GM18909 (cell line): Measurements from ENCODE around the gene FLYWCH1.

Experiments
- ATAC-seq: cut with Tn5 transposase; IDR thresholded peaks from one replicate; pipeline ENCODE4 v1.9.1; 2021; ENCODE audit warnings: mild to moderate bottlenecking; ENCODE audit not compliant: unreplicated experiment, poor library complexity

FLYWCH1 gene, protein sequence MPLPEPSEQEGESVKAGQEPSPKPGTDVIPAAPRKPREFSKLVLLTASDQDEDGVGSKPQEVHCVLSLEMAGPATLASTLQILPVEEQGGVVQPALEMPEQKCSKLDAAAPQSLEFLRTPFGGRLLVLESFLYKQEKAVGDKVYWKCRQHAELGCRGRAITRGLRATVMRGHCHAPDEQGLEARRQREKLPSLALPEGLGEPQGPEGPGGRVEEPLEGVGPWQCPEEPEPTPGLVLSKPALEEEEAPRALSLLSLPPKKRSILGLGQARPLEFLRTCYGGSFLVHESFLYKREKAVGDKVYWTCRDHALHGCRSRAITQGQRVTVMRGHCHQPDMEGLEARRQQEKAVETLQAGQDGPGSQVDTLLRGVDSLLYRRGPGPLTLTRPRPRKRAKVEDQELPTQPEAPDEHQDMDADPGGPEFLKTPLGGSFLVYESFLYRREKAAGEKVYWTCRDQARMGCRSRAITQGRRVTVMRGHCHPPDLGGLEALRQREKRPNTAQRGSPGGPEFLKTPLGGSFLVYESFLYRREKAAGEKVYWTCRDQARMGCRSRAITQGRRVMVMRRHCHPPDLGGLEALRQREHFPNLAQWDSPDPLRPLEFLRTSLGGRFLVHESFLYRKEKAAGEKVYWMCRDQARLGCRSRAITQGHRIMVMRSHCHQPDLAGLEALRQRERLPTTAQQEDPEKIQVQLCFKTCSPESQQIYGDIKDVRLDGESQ

DNA sequence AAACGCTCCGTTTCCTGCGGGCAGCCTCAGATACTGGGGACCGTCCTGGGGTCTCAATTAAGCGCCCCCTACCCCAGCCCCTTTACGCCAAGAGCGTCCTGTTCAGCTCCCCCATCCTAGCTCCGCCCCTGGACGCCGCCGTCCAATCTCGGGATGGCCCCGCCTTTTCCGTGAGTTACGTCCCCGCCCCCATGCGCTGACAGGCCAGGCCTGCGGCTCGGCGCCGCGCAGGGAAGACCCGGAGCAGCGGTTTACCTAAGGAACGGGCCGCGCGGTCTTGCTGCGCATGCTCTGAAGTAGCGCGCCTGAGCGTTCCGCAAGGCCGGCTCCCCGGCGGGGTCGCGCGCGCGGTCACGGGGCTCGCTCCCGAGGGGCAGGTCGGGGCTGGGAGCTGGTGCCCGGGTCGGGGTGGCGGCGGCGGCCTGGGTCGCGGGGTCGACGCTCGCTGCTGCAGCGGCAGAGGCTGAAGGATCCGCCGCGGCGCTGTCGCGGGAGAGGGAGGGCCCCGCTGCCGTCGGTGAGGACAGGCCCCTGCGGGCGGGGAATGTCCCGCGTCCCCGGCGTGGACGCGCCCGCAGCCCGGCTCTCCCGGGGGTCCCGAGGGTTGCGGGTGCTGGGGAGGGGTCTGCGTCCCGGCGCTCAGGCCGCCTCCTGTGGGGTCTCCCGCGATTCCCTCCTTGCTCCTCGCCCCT lies at the start of gene FLYWCH1:
FLYWCH1 (plus strand) TSS at position 294 of the 692 bp plus-strand sequence. CDS start 17,755 bp downstream, outside the sequence.
- peak; percentile 93 for ATAC-seq

DNA sequence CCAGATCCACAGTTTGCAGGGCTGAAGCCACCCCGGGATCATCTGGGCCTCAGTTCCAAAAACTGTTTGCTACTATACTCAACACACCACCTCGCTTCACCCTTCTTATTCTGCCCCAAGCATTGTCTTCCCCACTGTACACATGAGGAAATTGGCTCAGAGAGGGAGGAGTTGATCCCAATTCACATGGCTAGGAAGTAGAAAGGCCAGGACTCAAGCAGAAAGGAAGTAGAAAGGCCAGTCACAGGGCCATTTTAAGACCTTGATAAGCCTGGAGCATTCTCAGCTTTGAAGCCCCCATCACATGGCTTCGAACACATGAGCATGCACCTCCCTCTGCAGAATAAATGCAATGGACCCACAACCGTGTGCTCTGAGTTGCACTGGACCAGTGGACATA lies 46.1 kb upstream of the FLYWCH1 start:
- no peak for ATAC-seq

DNA sequence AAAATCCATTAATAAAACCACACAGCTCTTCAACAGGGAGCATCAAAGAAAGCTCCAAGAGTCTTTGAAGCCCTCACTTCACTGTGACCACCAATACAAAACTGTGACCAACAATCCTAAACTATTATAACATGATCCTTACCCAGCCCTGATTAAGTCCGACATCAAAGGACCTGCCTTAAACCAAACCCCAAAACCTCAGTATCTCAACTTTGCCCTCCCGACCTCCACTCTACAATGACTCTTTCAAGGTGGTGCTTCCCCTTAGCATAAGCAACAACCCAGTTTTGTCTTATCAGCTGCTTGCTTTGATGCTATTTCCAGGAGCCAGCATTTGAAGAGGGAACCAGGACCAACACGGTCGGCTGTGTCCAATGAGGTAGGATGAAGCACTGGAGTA lies 45.3 kb upstream of the FLYWCH1 start:
- no peak for ATAC-seq

DNA sequence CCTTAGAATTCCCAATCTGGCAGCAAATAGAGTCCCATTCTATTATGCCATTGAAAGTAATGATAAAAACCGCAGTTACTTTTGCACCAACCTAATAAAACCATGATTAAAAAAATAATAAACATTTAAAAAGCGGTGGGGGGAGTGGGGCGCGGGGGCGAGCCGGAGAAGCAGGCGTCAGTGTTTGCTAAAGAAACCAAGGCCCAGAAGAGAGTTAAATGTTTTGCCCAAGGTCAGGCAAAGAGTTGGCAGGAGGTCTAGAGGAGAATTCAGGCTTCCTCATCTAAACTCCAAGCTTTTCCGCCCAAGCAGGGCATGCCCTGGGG lies 44.1 kb upstream of the FLYWCH1 start:
- ATAC-seq, result no peak

DNA sequence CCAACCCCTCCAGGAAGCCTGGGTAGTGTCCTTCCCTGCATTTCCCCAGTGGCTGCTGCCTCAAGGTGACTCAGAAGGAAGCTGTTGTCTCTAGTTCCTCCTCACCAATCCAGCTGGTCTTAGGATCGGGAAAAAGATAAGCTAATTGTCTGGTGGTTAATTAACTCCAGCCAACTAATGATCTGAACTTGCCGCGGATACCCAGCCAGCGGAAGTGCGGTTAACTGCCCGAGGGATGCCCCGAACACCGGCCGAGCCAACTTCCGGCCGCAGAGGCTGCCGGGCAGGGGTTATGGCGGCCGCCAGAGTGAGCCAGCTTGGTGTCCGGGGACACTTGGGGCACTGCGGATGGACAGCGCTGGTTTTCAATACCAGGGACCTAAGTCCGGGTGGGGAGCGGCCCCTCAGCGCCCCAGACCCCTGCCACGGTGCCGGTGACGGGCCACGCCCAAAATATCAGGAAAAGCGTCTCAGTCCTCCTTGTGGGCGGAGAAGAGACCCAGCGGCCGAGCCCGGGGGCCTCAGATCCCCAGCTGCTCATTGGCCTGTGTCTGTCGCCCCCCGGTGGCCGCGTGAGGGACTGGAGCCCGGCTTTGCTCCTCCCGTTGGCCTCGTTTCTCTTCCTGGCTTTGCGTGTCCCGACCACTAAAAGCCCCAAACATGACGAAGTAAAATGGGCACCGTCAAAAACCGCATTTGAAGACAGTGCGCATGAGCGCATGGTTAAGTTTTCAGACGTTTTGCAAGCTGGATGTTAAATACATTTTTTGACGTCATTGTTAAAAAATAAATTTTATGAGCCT lies 43.5 kb upstream of the FLYWCH1 start:
- ATAC-seq, result peak; percentile 92

DNA sequence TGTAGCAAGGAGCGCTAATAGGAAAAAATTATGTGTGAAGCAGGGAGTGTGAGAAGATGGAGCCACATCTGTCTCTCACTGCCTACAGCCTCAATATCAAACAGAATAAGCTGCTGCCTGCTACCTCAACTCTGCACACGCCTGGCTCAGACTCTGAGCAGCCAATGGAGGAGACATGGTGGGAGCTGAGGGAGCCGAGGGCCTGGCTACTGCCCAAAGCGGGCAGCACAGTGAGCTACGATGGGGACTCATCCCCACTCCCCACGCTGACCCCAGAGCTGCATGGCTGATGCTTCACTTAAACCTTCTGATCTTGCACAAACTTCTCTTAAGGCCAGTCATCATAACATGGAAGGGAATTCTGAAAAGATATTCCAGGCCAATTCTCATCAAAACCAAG lies 39.8 kb upstream of the FLYWCH1 start:
- ATAC-seq, result no peak

DNA sequence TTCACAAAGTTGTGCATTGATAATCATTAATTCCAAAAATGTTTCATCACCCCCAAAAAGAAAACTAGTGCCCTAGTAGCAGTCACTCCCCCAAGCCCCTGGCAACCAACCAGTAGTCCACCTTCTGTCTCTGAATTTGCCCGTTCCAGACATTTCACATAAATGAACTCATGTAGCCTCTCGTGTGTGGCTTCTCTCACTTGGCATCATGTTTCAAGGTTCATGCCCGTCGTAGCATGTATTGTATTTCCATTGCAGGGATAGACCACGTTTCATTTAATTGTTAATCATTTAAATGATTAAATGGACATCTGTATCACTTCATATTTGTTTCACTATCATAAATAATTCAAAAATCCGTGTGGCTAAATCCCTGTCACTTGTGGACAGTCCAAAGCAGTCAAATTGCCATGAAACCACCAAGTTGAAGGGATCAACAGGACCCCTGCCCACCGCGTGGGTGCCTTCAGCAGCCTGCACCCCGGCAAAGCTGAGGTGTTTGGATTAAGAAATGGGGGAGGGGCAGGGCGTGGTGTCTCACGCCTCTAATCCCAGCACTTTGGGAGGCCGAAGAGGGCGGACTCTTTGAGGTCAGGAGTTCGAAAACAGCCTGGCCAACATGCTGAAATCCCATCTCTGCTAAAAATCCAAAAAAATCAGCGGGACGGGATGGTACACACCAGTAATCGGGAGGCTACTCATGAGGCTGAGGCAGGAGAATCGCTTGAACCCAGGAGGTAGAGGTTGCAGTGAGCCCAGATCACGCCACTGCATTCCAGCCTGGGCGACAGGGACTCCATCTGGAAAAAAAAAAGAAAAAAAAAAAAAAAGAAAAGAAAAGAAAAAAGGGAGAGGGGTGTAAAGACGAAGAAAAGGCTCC lies 37.5 kb upstream of the FLYWCH1 start:
- no peak for ATAC-seq

DNA sequence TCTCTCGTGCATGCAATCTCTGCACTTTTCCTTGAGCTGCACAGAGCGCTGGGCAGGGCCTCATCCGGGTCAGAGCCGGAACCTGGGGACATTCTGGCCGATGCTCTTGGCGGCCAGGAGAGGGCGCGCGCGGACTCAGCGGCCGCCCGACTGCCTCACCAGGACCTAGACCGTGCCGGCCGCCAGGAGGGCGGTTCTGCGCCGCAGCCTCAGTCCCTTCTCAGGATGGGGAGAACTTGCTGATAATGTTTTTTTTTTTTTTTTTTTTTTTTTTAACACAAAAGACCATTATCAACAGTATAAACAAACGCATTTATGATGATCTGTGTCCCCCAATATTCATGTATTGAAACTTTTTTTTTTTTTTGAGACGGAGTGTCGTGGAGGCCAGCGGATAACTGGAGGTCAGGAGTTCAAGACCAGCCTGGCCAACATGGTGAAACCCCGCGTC lies 36.8 kb upstream of the FLYWCH1 start:
- ATAC-seq, result no peak

DNA sequence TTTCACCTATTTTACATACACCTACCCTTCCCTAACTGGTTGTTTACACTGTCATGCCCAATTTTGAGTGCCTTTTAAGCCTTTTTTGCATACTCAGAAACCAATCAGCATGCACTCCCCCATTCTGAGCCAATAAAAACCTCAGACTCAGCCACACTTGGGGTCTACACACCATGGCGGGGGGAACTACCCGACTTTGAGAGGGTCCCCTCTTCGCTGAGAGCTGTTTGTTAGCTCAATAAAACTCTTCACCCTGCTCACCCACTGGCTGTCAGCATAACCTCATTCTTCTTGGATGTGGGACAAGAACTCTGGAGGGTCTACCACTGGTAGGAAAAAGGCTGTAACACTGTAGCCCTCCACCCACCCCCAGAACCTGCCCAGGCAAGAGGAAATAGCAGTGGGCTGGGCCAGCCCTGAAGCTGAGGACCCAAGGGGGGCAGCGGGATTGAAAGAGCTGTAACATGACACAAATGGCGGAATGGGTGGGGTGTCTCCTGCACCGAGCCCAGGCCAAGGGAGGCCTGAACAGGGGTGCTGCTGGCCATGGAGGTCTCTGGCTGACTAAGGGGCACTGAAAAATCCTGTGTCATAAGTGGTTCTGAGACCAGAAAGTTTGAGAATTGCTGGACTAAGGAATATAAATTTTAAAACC lies 31.8 kb upstream of the FLYWCH1 start:
- no peak for ATAC-seq

DNA sequence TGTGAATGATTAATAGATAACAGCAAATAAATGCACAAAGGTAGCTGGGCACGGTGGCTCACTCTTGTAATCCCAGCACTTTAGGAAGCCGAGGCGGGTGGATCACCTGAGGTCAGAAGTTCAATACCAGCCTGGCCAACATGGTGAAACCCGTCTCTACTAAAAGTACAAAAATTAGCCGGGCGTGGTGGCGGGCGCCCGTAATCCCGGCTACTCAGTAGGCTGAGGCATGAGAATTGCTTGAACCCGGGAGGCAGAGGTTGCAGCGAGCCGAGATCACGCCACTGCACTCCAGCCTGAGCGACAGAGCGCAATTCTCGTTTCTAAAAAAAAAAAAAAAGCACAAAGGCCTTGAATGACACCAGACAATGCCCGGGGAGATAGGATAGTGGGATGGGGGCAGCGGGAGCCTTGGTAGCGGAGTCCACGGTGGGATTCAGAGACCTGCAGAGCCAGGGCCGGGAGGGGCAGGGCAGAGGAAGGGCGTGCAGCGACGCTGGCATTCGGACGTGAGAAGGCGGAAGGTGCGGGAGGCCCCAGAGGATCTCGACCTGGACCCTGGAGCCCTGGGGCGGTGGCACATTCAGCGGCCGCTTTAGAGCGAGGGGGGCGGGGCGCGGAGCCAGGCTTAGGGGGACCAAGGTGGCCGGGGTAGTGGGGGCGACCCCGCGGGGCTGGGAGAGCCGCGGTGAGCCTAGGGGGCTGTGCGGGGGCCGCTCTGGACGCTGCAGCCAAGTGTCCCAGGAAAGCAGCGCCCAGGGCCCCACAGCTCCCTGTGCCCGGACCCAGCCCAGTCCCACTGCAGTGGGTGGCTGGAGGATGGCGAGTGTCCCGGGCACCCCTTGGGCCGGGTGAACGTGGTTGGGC lies 29.7 kb upstream of the FLYWCH1 start:
- ATAC-seq, result peak; percentile 5

DNA sequence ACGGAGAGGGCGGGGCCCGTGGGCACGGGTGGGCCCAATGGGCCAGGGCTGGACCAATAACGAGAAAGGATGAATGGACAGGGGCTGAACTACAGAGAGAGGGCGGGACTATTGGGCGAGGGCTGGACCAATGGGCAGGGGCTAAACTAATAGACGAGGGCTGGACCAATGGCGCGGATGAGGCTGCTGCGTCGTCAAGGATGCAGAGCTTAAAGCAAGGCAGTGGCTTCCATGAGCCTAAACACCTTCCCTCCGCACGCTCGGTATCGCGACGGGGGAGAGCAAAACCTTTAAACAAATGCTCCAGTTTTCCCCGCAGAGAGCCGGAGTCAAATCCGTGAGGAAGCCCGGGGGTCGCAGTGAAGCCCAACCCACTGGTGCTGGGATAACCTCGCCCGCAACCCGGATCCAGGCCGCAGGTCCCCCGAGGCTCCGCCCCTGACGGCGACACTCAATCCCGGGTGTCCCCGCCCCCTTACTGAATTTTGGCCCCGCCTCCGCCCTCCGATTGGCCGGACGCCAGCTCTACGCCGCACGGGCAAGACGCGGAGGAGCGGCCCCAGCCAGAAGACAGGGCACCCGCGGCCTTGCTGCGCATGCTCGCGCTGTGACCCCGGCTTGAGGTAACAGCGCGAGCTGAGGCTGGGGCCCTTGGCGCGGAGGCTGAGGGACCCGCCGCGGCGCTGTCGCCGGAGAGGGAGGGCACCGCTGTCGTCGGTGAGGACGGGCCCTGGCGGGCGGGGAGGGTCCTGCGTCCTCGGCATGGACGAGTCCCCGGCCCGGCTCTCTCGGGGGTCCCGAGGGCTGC lies 28.9 kb upstream of the FLYWCH1 start, which contains the start of gene FLYWCH2:
FLYWCH2 (plus strand) TSS at position 566 of the 808 bp plus-strand sequence. CDS start 13,235 bp downstream, outside the sequence.
- peak; percentile 91 for ATAC-seq

DNA sequence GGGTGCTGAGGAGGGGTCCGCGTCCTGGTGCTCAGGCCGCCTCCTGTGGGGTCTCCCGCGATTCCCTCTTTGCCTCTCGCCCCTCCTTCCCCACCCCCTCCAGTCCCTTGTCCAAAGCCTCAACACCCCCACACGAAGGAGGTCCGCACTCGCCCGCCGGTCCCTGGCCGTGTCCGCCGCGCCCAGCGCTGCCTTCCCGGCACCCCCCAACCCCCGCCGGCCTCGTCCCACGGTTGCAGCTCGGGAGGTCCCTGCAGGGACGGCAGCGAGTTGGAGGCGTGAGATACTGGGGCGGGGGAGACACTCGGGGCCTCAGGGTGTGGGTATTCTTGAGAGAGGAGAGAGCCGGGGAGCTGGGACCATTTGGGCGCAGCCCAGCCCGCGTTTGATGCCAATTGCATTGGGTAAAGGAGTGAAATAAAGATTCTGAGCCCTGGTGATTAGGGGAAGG lies 28.2 kb upstream of the FLYWCH1 start:
- no peak for ATAC-seq

DNA sequence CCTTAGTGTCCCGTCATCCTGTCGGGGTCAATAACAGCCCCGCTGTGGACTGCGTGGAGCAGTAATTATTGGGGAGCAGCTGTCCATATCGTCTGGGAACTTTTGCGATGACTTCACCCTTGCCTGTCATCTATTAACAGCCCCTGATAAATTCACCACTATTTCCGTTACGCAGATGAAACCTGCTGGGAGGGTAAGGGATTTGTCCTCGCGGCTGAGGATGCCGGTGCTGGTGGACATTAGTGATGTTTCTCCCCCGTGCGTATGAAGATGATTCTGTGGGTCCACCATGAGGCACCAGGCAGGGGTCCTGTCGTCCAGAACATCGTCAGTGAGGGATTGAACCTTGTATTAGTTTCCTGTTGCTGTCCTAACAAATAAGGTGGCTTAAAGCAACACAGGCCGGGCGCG lies 27.7 kb upstream of the FLYWCH1 start:
- no peak for ATAC-seq

DNA sequence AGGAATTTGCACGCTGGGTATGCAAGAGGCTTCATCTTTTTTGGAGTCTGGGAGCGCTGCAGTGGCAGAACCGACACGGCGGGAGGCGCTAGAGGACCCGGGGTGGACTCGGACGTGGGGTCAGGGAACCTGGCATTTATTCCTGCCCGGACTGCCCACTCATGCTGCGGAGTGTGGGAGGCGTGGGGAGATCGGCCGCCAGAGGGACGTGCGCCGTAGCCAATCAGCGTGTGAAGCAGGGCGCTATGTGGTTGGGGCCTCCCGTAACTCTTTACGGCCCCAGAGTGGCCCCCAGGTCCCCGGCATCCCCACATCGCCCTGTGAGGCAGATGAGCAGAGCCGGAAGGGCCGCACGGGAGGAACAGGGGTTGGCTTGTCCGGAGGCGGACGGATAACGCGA lies 17.5 kb upstream of the FLYWCH1 start:
- no peak for ATAC-seq

DNA sequence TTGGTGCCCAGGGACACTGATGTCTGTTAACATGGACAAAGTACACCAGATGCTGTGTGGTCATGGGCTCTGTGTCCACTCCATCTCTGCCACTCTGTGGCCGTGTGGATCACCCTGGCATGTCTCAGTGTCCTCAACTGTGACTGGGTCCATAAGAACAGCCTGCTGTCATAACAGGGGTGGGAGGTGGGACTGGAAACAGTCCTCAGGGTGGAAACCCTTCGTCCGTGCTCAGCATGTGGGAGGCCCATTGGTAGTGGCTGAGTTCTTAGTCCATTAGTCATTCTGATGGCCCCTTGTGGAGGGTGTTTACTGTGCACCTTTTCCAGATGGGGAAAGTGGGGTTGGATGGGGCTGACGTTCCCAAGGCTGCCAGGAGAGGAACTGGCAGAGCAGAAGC lies 15.9 kb upstream of the FLYWCH1 start:
- no peak for ATAC-seq

DNA sequence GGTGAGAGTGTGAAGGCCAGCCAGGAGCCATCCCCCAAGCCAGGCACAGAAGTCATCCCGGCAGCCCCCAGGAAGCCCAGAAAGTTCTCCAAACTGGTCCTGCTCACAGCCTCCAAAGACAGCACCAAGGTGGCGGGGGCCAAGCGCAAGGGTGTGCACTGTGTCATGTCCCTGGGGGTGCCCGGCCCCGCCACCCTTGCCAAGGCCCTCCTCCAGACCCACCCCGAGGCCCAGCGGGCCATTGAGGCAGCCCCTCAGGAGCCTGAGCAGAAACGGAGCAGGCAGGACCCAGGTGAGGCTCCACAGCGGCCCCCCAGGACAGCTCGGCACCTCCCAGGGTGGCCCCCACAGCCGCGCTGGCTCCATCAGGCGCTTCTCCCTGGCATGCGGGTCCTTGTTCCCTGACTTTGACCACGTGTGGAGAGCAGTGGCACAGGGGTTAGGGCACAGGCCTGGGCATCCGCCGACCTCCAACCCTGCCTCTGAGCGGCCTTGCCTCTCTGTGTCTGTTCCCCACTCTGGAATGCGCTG lies 15.2 kb upstream of the FLYWCH1 start:
- ATAC-seq, result no peak

DNA sequence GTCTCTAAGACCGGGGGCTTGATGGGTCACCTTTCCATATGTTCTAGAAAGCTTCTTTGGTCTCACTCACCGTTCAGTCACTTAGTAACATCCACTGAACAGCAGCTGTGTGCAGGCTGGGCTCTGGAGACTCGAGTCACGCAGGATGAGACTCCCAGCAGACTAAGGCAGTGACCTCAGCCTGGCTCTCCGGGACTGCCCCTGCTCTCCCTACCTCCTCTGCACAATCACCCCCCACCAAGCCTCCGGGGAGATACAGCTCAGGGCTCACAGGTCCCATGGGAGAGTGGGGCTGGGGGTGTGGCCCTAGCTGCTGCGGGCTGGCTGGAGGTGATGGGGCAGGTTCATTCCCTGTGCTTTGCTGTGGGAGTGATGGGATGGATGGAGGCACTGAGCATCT lies 14.6 kb upstream of the FLYWCH1 start:
- ATAC-seq, result peak; percentile 45
